ENCODE data around the gene GLB1L2.
"Not testable (repeated sequence)": the region's sequence is repeated elsewhere in the genome, so short reads cannot be mapped to it uniquely, and the experiment has no call there.

Gene GLB1L2

GRCh38 chr11:134331354-134332188, at the start of gene GLB1L2:
Gene GLB1L2, plus strand, starts transcription at chr11:134331988. Its CDS starts 74 bp downstream, at chr11:134332062.
- DNase-seq, result peak; percentile 82 to 91

- DNase-seq, result no peak
These were observed 49.4 kb upstream of the GLB1L2 start for GRCh38 chr11:134282121-134283045.

- no peak for DNase-seq
These were observed 48.1 kb upstream of the GLB1L2 start for GRCh38 chr11:134283461-134284230.

- DNase-seq, result not testable (repeated sequence)
These were observed 47.4 kb upstream of the GLB1L2 start for GRCh38 chr11:134284349-134284748.

- no peak for DNase-seq
These were observed 44.2 kb upstream of the GLB1L2 start for GRCh38 chr11:134287561-134287960.

GRCh38 chr11:134288486-134288885, 43.3 kb upstream of the GLB1L2 start:
- DNase-seq, result no peak

- DNase-seq, result no peak
These were observed 42.6 kb upstream of the GLB1L2 start for GRCh38 chr11:134289167-134289566.

GRCh38 chr11:134289789-134290188, 42.0 kb upstream of the GLB1L2 start:
- DNase-seq, result no peak

GRCh38 chr11:134290646-134291045, 41.1 kb upstream of the GLB1L2 start:
- DNase-seq, result no peak

GRCh38 chr11:134291196-134291595, 40.6 kb upstream of the GLB1L2 start:
- no peak for DNase-seq

- DNase-seq, result no peak
These were observed 39.1 kb upstream of the GLB1L2 start for GRCh38 chr11:134292661-134293060.

GRCh38 chr11:134293119-134294113, 38.4 kb upstream of the GLB1L2 start:
- no peak for DNase-seq

GRCh38 chr11:134294664-134295063, 37.1 kb upstream of the GLB1L2 start:
- no peak for DNase-seq

GRCh38 chr11:134312223-134312622, 19.6 kb upstream of the GLB1L2 start:
- DNase-seq, result no peak

- no peak for DNase-seq
These were observed 19.0 kb upstream of the GLB1L2 start for GRCh38 chr11:134312807-134313206.

GRCh38 chr11:134313379-134313778, 18.4 kb upstream of the GLB1L2 start:
- no peak for DNase-seq

GRCh38 chr11:134313821-134314607, 17.8 kb upstream of the GLB1L2 start:
- DNase-seq, result no peak

- no peak for DNase-seq
These were observed 14.7 kb upstream of the GLB1L2 start for GRCh38 chr11:134317103-134317502.

- DNase-seq, result not testable (repeated sequence)
These were observed 10.4 kb upstream of the GLB1L2 start for GRCh38 chr11:134321373-134321772.

- DNase-seq, result no peak
These were observed 9.2 kb upstream of the GLB1L2 start for GRCh38 chr11:134322553-134322952.

- DNase-seq, result no peak
These were observed 3.4 kb upstream of the GLB1L2 start for GRCh38 chr11:134328433-134328832.
